ENCODE measurements around the gene CAMSAP1. TPM values are rescaled to one million over a fixed set of nuclear protein-coding genes. Genes with fewer than 3 reads are reported as not detected.

Gene CAMSAP1
- total and polyA plus RNA-seq, 2 donors (not counting 1 experiment from before 2014, with no cell fraction given) = 6.6 to 31.0 TPM

GRCh38 chr9:135794361-135794885, 112.9 kb downstream of the CAMSAP1 start:
- Histone ChIP-seq H4K20me1 (ENCODE audit: control insufficient read depth, insufficient read depth, low read length, poor library complexity, severe bottlenecking) (no peaks in the 10 kb centered on the region), H3K27ac (ENCODE audit: low read length in 2 of 2) (no peak overlapping the region), H3K9me3 (ENCODE audit: control extremely low read depth in 1 of 3, control insufficient read depth in 2 of 3, insufficient read depth in 1 of 3, low read length in 2 of 3) (no peaks in the 10 kb centered on the region), H3K9ac (ENCODE audit: low read length) (no peak overlapping the region), H3K27me3 (replicated peaks in 1 of 4; ENCODE audit: control extremely low read depth in 1 of 4, control insufficient read depth in 3 of 4, insufficient read depth in 4 of 4, low read length in 3 of 4) (no peaks in the 10 kb centered on the region), H3K4me3 (ENCODE audit: control extremely low read depth in 1 of 5, extremely low read depth in 1 of 5, insufficient read depth in 1 of 5, low read depth in 2 of 5, low read length in 4 of 5) (no peak overlapping the region), H3K79me2 (ENCODE audit: control insufficient read depth, insufficient read depth, low read length) (no peaks in the 10 kb centered on the region), H3K4me1 (ENCODE audit: control insufficient read depth in 2 of 2, insufficient read depth in 2 of 2, low read length in 2 of 2) (no peaks in the 10 kb centered on the region), H3K36me3 (replicated peaks in 1 of 2; ENCODE audit: control extremely low read depth in 1 of 2, control insufficient read depth in 1 of 2, extremely low read depth in 1 of 2, insufficient read depth in 2 of 2, low read length in 1 of 2) (no peaks in the 10 kb centered on the region), H2AFZ (ENCODE audit: insufficient read depth, low read depth, low read length, poor library complexity, severe bottlenecking) (no peak overlapping the region), H3K4me2 (replicated peaks; ENCODE audit: low read depth, low read length, poor library complexity, severe bottlenecking) (no peak overlapping the region)
- DNase-seq = no peak
- Mint-ChIP-seq H3K4me1 (no peaks in the 10 kb centered on the region), H3K27ac (no peak overlapping the region), H3K27me3 (peaks cover 3% of the 10 kb centered on the region), H3K4me3 (no peak overlapping the region), H3K9me3 (ENCODE audit: insufficient read depth) (no peaks in the 10 kb centered on the region)
- intact Hi-C loops (cut with micrococcal nuclease) = no loop called here
- CTCF ChIA-PET = no interaction called here
- 88% methylated on average over 11 of the region's 15 CpGs for WGBS (ENCODE audit: insufficient coverage)
- POLR2A ChIA-PET = no interaction called here
- no peak for ATAC-seq (ENCODE audit: low read depth)
- TF ChIP-seq CTCF (IDR thresholded peaks at IDR 0.05) (no peak), EZH2 (IDR thresholded peaks at IDR 0.05; ENCODE audit: borderline replicate concordance, insufficient read depth, low read depth, low read length, poor library complexity, severe bottlenecking) (no peak)

GRCh38 chr9:135794057-135794335, 113.3 kb downstream of the CAMSAP1 start:
- Histone ChIP-seq H3K36me3 (replicated peaks in 1 of 2; ENCODE audit: control extremely low read depth in 1 of 2, control insufficient read depth in 1 of 2, extremely low read depth in 1 of 2, insufficient read depth in 2 of 2, low read length in 1 of 2) (no peaks in the 10 kb centered on the region), H3K4me3 (ENCODE audit: control extremely low read depth in 1 of 5, extremely low read depth in 1 of 5, insufficient read depth in 1 of 5, low read depth in 2 of 5, low read length in 4 of 5) (no peak overlapping the region), H3K9me3 (ENCODE audit: control extremely low read depth in 1 of 3, control insufficient read depth in 2 of 3, insufficient read depth in 1 of 3, low read length in 2 of 3) (no peaks in the 10 kb centered on the region), H3K9ac (ENCODE audit: low read length) (no peak overlapping the region), H4K20me1 (ENCODE audit: control insufficient read depth, insufficient read depth, low read length, poor library complexity, severe bottlenecking) (no peaks in the 10 kb centered on the region), H2AFZ (ENCODE audit: insufficient read depth, low read depth, low read length, poor library complexity, severe bottlenecking) (no peak overlapping the region), H3K79me2 (ENCODE audit: control insufficient read depth, insufficient read depth, low read length) (no peaks in the 10 kb centered on the region), H3K4me2 (replicated peaks; ENCODE audit: low read depth, low read length, poor library complexity, severe bottlenecking) (no peak overlapping the region), H3K4me1 (ENCODE audit: control insufficient read depth in 2 of 2, insufficient read depth in 2 of 2, low read length in 2 of 2) (no peaks in the 10 kb centered on the region), H3K27ac (ENCODE audit: low read length in 2 of 2) (no peak overlapping the region), H3K27me3 (replicated peaks in 1 of 4; ENCODE audit: control extremely low read depth in 1 of 4, control insufficient read depth in 3 of 4, insufficient read depth in 4 of 4, low read length in 3 of 4) (no peaks in the 10 kb centered on the region)
- no peak for DNase-seq
- intact Hi-C loops (cut with micrococcal nuclease) = no loop called here
- Mint-ChIP-seq H3K9me3 (ENCODE audit: insufficient read depth) (no peaks in the 10 kb centered on the region), H3K4me1 (no peaks in the 10 kb centered on the region), H3K27ac (no peak overlapping the region), H3K27me3 (peaks cover 3% of the 10 kb centered on the region), H3K4me3 (no peak overlapping the region)
- CTCF ChIA-PET = no interaction called here
- WGBS (ENCODE audit: insufficient coverage) = 90% methylated on average over 6 of the region's 7 CpGs
- POLR2A ChIA-PET = no interaction called here
- TF ChIP-seq EZH2 (IDR thresholded peaks at IDR 0.05; ENCODE audit: borderline replicate concordance, insufficient read depth, low read depth, low read length, poor library complexity, severe bottlenecking) (no peak), CTCF (IDR thresholded peaks at IDR 0.05) (no peak)
- ATAC-seq (ENCODE audit: low read depth) = no peak
